ENCODE data around the gene CALY.

Gene CALY

GRCh38 chr10:133287832-133288500, 48.7 kb downstream of the CALY start:
- no peak for DNase-seq (ENCODE audit: low read depth)

- DNase-seq (ENCODE audit: low read depth) = no peak
Measured at GRCh38 chr10:133286366-133286765, 50.3 kb downstream of the CALY start.

GRCh38 chr10:133285217-133285616, 51.5 kb downstream of the CALY start:
- DNase-seq (ENCODE audit: low read depth) = no peak

DNA sequence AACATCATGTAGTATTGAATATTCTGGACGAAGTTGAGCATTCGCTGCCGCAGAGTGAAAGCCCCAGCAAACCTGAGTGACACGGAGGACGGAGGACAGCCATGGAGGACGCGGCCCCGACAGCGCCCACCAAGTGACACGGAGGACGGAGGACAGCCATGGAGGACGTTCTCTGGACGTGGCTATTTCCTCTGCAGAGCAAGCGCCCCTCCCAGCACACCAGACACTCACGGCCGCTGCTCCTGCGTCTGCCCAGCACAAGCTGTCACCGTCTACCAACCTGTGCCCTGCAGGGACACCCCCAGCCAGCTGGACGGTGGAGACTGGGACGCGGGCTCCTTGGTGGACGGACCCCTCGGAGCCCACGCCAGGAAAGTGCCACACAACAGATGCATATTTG, 52.8 kb downstream of the CALY start:
- no peak for DNase-seq (ENCODE audit: low read depth)

GRCh38 chr10:133282846-133283390, 53.8 kb downstream of the CALY start:
- DNase-seq (ENCODE audit: low read depth) = no peak

DNA sequence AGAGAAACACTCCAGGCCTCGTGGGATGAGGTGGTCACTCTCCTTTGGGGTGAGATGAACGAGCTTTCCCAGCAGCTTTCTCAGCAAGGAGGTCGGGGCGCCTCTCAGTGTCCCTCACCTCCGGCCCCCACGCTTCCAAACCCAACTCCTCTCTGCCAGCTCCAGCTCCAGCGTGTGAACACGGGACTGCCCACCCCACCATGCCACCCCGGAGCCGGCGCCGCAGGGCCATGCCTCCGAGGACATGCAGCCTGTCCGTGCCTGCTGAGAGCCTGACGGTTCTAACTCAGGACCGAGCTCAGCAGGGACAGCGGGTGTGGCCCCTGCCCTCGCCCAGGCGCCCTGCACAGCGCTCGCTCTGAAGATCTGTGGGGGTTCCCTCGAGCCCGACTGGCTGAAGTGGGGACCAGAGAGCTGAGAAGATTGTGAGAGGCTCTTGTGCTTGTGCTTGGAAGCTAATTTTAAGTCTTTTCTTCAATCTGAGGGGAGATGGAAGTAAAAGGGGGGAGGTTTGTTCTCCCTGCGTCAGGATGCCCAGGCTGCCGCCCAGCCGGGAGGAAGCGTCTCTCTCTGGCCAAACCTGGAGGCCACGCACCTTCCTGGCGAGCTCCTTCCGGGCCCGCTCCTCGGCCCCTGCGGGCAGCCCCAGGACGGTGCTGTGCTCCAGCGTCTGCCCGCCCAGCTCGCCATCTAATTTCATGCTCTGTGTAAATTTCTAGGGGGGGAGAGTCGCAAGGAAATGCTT, 54.9 kb downstream of the CALY start:
- no peak for DNase-seq (ENCODE audit: low read depth)

- DNase-seq (ENCODE audit: low read depth) = no peak
Measured at GRCh38 chr10:133281084-133281483, 55.6 kb downstream of the CALY start.

GRCh38 chr10:133280391-133281059, 56.2 kb downstream of the CALY start:
- DNase-seq (ENCODE audit: low read depth) = no peak

GRCh38 chr10:133279326-133280226, 57.1 kb downstream of the CALY start:
- no peak for DNase-seq (ENCODE audit: low read depth)

GRCh38 chr10:133278577-133279265, 58.0 kb downstream of the CALY start:
- no peak for DNase-seq (ENCODE audit: low read depth)

- no peak for DNase-seq (ENCODE audit: low read depth)
Measured at GRCh38 chr10:133277993-133278576, 58.6 kb downstream of the CALY start.

DNA sequence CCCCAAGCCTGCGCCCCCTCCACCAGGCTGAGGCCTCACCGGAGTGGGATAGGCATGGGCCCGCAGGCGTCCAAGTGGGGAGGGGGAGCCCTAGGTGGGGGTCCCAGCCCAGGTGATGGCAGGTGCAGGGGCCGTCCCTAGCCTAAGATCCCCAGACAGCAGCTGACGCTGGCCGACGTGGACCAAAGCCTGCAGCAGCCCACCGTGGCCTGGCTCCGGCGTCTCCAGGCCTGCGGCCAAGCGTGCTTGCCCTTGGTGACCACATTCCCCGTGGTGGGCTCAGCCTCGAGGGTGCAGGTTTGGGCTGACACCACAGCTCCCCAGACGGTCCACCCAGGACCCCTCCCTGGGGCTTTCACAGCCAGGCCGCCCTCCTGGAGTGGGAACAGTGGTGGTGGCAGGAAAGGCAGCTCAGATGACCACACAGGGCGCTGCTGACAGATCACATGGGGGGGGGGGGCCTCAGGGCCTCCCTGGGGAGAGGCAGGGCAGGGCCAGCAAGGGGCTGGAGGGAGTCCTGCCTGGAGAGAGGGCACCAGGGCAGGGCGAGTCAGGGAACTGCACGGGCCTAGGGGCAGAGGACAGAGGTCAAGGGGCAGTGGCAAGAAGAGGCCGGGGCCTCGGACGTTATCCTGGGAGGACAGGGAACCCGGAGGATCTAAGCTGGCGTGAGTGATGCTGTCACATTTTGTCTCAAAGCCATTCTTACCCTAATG, 59.3 kb downstream of the CALY start:
- DNase-seq (ENCODE audit: low read depth) = no peak

- DNase-seq (ENCODE audit: low read depth) = no peak
Measured at GRCh38 chr10:133276435-133277201, 60.1 kb downstream of the CALY start, which contains the start of gene ADAM8. Gene ADAM8, minus strand, starts transcription at chr10:133276868. Its CDS starts 51 bp downstream, at chr10:133276817.

DNA sequence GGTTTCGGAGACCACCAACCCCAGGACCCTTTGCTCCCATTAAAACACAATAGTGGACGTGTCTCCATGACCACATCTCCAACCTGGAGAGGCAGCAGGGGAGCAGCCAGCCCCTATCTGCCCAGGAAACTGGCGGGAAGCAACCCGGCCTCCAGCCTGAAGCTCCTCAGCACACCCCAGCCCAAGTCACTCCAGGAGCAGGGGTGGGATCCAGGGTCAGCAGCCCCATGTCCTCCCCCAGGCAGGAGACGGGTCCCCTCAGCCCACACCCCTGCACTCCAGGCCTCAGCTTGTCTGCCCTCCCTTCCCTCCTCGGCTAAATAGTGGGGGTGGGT, 60.6 kb downstream of the CALY start:
- DNase-seq (ENCODE audit: low read depth) = no peak

- DNase-seq (ENCODE audit: low read depth) = no peak
Measured at GRCh38 chr10:133275684-133276092, 61.0 kb downstream of the CALY start.

- DNase-seq (ENCODE audit: low read depth) = peak; percentile 81
Measured at GRCh38 chr10:133274751-133275683, 61.7 kb downstream of the CALY start.

Measured in activated gamma-delta T cell treated with anti-CD3 and anti-CD28 coated beads, Interleukin-2, amount 50 U/mL, for 16 hours (primary cell).